ENCODE measurements around the gene FBLN7. TPM values are rescaled to one million over a fixed set of nuclear protein-coding genes. Genes with fewer than 3 reads are reported as not detected.
"Not testable (repeated sequence)": the region's sequence is repeated elsewhere in the genome, so short reads cannot be mapped to it uniquely, and the experiment has no call there.

Gene FBLN7
- total RNA-seq: 1 to 10 TPM; 7.3 to 8.4 TPM

DNA sequence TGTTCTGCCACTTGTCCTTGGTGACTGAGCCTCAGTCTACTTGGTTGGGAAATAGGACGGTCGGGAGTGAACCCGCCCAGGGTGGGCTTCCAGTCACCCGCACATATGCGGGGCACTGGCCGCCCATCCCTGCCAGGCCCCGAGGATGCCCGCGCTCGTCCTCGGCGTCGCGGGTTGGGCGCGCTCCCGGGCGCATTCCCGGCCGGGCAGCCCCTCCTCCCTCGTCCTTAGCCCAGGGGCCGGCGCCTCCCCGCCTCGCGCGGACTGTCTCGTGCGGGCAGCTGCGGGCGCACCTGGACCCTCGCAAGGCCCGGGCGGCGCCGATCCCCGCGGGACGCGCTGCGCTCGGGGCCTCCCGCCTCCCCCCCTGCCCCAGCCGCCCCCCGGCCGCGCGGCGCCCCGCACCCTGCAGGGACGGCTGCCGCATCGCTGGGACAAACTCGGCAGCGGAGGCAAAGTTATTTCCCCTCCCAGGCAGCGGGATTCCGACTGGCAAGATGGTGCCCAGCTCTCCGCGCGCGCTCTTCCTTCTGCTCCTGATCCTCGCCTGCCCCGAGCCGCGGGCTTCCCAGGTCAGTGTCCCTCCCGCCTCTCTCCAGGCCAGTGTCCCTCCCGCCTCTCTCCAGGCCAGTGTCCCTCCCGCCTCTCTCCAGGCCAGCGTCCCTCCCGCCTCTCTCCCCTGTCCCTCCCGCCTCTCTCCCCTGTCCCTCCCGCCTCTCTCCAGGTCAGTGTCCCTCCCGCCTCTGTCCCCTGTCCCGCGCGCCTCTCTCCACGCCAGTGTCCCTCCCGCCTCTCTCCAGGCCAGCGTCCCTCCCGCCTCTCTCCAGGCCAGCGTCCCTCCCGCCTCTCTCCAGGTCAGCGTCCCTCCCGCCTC lies at the start of gene FBLN7:
Gene FBLN7 (plus strand): TSS at position 227 of the 874 bp plus-strand sequence. CDS start 271 bp downstream, at position 498.
- peaks cover 7% of the 10 kb centered on the region for H3K9me3 Mint-ChIP-seq
- ChIA-PET POLR2A (interaction anchor here (1.1 to 1.5 kb wide), 2 partner anchors 16 to 116 kb away, joined by 4 to 6 read pairs; no protein-coding TSS in a partner anchor), CTCF (no interaction called here)
- H3K4me1 Mint-ChIP-seq: peaks cover 7% of the 10 kb centered on the region
- H3K4me3 Mint-ChIP-seq: peak within 1 kb of the TSS; percentile 30
- H3K27ac Mint-ChIP-seq: no peak within 1 kb of the TSS
- no peak for DNase-seq
- H3K36me3 Mint-ChIP-seq (ENCODE audit: low read depth): peaks cover 5% of the 10 kb centered on the region
- H3K27me3 Mint-ChIP-seq: peaks cover 46% of the 10 kb centered on the region

DNA sequence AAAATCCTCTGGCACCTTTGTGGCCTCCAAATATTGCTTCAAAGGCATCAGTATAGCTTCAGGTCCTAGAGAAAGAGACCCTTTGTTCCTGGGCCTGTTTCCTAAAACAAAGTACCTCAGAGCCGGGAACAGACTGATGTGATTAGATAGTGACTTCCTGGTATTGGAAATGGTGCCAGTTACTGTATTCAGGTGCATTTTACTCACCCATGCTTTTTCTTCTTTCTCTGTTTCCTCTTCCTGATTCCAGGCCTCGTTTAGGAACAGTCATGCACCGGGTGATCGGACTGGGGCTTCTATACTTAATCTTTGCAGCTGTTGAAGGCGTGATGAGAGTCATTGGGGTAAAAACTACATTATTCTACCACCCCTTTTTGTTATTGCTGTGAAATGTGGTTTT lies 48.8 kb upstream of the FBLN7 start:
- no peak overlapping the region for H3K4me3 Mint-ChIP-seq
- H3K27ac Mint-ChIP-seq: no peak overlapping the region
- no peaks in the 10 kb centered on the region for H3K27me3 Mint-ChIP-seq
- CTCF ChIA-PET: no interaction called here
- peaks cover 11% of the 10 kb centered on the region for H3K4me1 Mint-ChIP-seq
- no peaks in the 10 kb centered on the region for H3K9me3 Mint-ChIP-seq
- no peak for DNase-seq
- peaks cover 67% of the 10 kb centered on the region for H3K36me3 Mint-ChIP-seq (ENCODE audit: low read depth)
- POLR2A ChIA-PET: no interaction called here

DNA sequence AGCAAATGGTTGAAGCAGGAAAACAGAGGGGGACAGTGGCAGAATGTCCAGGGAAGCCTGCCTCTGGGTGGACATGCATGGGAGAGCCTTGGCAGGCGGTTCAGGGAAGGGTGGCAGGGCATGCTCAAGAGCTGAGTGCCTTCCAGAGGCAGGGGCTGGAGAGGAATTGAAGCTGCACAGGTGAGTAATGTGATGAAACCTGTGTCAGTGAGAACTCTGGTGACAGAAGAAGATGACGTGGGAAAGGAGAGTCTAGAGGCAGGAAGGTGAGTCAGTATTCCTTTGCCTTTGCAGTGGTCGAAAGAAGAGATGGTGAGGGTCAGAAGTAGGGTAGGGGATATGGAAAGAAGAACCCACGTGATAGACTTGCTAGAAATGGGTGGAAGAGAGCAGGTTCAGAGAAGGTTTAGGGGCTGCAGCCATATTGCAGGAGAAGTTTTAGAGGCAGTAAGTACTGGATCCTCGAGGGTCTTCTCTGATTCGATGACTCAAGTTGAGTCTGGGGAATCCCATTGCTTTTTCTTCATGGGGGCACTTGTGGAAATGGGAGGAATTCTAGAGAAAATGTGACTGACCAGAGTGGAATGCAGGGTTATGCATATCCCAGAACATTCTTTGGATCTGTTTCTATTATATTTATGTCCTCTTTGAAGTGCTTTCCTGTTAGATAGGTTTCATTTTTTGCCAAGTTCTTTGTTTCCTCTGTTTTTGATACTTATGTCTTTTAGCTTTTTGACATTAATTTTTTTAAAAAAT lies 45.7 kb upstream of the FBLN7 start:
- peaks cover 48% of the 10 kb centered on the region for H3K36me3 Mint-ChIP-seq (ENCODE audit: low read depth)
- H3K27me3 Mint-ChIP-seq: no peaks in the 10 kb centered on the region
- ChIA-PET CTCF (no interaction called here), POLR2A (interaction anchor here (1.2 kb wide), 1 partner anchor 8 kb away, joined by 3 read pairs; no protein-coding TSS in a partner anchor)
- H3K27ac Mint-ChIP-seq: no peak overlapping the region
- peaks cover 17% of the 10 kb centered on the region for H3K4me1 Mint-ChIP-seq
- DNase-seq: no peak
- H3K9me3 Mint-ChIP-seq: no peaks in the 10 kb centered on the region
- H3K4me3 Mint-ChIP-seq: no peak overlapping the region

GRCh38 chr2:112093216-112093615 lies 45.0 kb upstream of the FBLN7 start:
- Mint-ChIP-seq H3K36me3 (ENCODE audit: low read depth) (peaks cover 47% of the 10 kb centered on the region), H3K27ac (no peak overlapping the region), H3K4me1 (peaks cover 17% of the 10 kb centered on the region), H3K27me3 (no peaks in the 10 kb centered on the region), H3K9me3 (no peaks in the 10 kb centered on the region), H3K4me3 (no peak overlapping the region)
- no peak for DNase-seq
- ChIA-PET CTCF (no interaction called here), POLR2A (interaction anchor here (1.2 kb wide), 1 partner anchor 9 kb away, joined by 3 read pairs; no protein-coding TSS in a partner anchor)

- H3K4me3 Mint-ChIP-seq: no peak overlapping the region
- H3K27ac Mint-ChIP-seq: no peak overlapping the region
- H3K4me1 Mint-ChIP-seq: peaks cover 17% of the 10 kb centered on the region
- CTCF ChIA-PET: no interaction called here
- no peaks in the 10 kb centered on the region for H3K9me3 Mint-ChIP-seq
- peaks cover 42% of the 10 kb centered on the region for H3K36me3 Mint-ChIP-seq (ENCODE audit: low read depth)
- POLR2A ChIA-PET: no interaction called here
- no peak for DNase-seq
- no peaks in the 10 kb centered on the region for H3K27me3 Mint-ChIP-seq
These were observed 42.5 kb upstream of the FBLN7 start for GRCh38 chr2:112095681-112096080.

- Mint-ChIP-seq H3K36me3 (ENCODE audit: low read depth) (peaks cover 40% of the 10 kb centered on the region), H3K4me1 (peaks cover 17% of the 10 kb centered on the region), H3K4me3 (no peak overlapping the region), H3K27me3 (no peaks in the 10 kb centered on the region), H3K27ac (no peak overlapping the region), H3K9me3 (no peaks in the 10 kb centered on the region)
- ChIA-PET POLR2A (no interaction called here), CTCF (no interaction called here)
- DNase-seq: no peak
These were observed 42.1 kb upstream of the FBLN7 start for GRCh38 chr2:112096098-112096497.

- POLR2A ChIA-PET: no interaction called here
These were observed 29.9 kb upstream of the FBLN7 start for GRCh38 chr2:112108178-112108832.

GRCh38 chr2:112109278-112109677 lies 28.9 kb upstream of the FBLN7 start:
- H3K9me3 Mint-ChIP-seq: peaks cover 24% of the 10 kb centered on the region
- CTCF ChIA-PET: interaction anchor here (0.6 kb wide), 1 partner anchor 16 kb away, joined by 3 read pairs; no protein-coding TSS in a partner anchor
- POLR2A ChIA-PET: no interaction called here
- no peaks in the 10 kb centered on the region for H3K4me1 Mint-ChIP-seq
- DNase-seq: no peak
- H3K27me3 Mint-ChIP-seq: no peaks in the 10 kb centered on the region
- H3K4me3 Mint-ChIP-seq: no peak overlapping the region
- H3K27ac Mint-ChIP-seq: no peak overlapping the region
- H3K36me3 Mint-ChIP-seq (ENCODE audit: low read depth): peaks cover 73% of the 10 kb centered on the region

More at GRCh38 chr2:112108178-112108832, 29.9 kb upstream of the FBLN7 start:
- no peak overlapping the region for H3K4me3 Mint-ChIP-seq
- no peak for DNase-seq
- no peaks in the 10 kb centered on the region for H3K4me1 Mint-ChIP-seq
- peaks cover 24% of the 10 kb centered on the region for H3K9me3 Mint-ChIP-seq
- peaks cover 74% of the 10 kb centered on the region for H3K36me3 Mint-ChIP-seq (ENCODE audit: low read depth)
- no peak overlapping the region for H3K27ac Mint-ChIP-seq
- CTCF ChIA-PET: interaction anchor here (1.0 kb wide), 1 partner anchor 11 kb away, joined by 4 read pairs; no protein-coding TSS in a partner anchor
- H3K27me3 Mint-ChIP-seq: no peaks in the 10 kb centered on the region

- peaks cover 24% of the 10 kb centered on the region for H3K9me3 Mint-ChIP-seq
- no peaks in the 10 kb centered on the region for H3K27me3 Mint-ChIP-seq
- POLR2A ChIA-PET: no interaction called here
- H3K4me3 Mint-ChIP-seq: no peak overlapping the region
- no peak overlapping the region for H3K27ac Mint-ChIP-seq
- peaks cover 70% of the 10 kb centered on the region for H3K36me3 Mint-ChIP-seq (ENCODE audit: low read depth)
- CTCF ChIA-PET: interaction anchor here (1.4 kb wide), 1 partner anchor 11 kb away, joined by 4 read pairs; no protein-coding TSS in a partner anchor
- DNase-seq: no peak
- H3K4me1 Mint-ChIP-seq: no peaks in the 10 kb centered on the region
These were observed 27.2 kb upstream of the FBLN7 start for GRCh38 chr2:112110966-112111365.

GRCh38 chr2:112113354-112113753 lies 24.8 kb upstream of the FBLN7 start:
- H3K4me1 Mint-ChIP-seq, POLR2A ChIA-PET, DNase-seq, H3K27me3 Mint-ChIP-seq, CTCF ChIA-PET, H3K4me3 Mint-ChIP-seq, H3K27ac Mint-ChIP-seq: not testable (repeated sequence)
- H3K36me3 Mint-ChIP-seq (ENCODE audit: low read depth): peaks cover 65% of the 10 kb centered on the region
- peaks cover 22% of the 10 kb centered on the region for H3K9me3 Mint-ChIP-seq

DNA sequence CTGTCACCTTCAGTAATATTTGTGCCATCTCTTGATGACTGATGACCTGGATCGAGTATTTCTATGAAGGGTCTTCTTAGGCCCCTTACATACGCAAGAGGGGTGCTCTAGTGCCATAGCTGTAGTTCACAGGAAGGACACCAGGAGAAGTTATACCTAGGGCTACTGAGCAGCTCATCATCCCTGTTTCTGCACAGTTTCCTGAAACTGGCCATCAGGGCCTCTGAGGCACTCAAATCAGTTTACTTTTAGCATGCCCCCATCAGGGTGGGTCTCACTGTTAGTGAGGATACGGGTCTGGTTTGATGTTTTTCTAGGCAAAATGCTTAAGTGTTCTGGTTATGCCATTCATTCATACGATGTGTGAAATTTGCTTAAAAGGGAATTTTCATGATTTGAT lies 20.0 kb upstream of the FBLN7 start:
- no peaks in the 10 kb centered on the region for H3K27me3 Mint-ChIP-seq
- DNase-seq: no peak
- ChIA-PET CTCF (interaction anchor here (1.0 kb wide), 1 partner anchor 9 kb away, joined by 3 read pairs; no protein-coding TSS in a partner anchor), POLR2A (no interaction called here)
- peaks cover 18% of the 10 kb centered on the region for H3K36me3 Mint-ChIP-seq (ENCODE audit: low read depth)
- no peak overlapping the region for H3K4me3 Mint-ChIP-seq
- no peaks in the 10 kb centered on the region for H3K9me3 Mint-ChIP-seq
- no peaks in the 10 kb centered on the region for H3K4me1 Mint-ChIP-seq
- H3K27ac Mint-ChIP-seq: no peak overlapping the region

DNA sequence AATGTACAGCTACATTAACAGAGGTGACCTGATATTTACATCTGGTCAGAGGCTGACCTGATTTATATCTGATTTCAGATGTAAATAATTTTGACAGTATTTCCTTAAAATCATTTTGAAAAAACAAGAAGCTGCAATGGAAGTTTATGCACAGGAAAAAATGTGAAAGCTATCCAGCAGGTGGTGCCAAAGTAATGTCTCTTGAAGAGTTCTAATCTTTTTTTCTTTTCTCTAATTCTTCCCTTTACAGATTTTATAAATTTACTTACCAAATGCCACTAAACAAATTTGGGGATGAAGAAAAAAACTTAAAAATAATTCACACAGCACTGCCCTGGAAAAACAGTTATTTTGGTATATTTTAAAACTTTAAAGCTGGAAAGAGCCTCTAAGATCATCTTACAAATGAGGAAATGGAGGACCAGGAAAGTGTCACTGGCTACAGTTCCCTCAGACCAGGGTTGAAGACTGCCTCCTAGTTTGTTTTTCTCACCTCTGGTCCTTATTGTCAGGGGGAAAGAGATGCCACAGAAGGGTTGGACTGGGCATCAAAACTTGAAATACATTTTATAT lies 16.4 kb upstream of the FBLN7 start:
- Mint-ChIP-seq H3K27ac (no peak overlapping the region), H3K9me3 (no peaks in the 10 kb centered on the region), H3K4me3 (no peak overlapping the region), H3K4me1 (no peaks in the 10 kb centered on the region), H3K27me3 (no peaks in the 10 kb centered on the region), H3K36me3 (ENCODE audit: low read depth) (peaks cover 19% of the 10 kb centered on the region)
- ChIA-PET POLR2A (interaction anchor here (1.1 to 1.8 kb wide), 2 partner anchors 34 to 60 kb away, joined by 5 to 6 read pairs; no protein-coding TSS in a partner anchor), CTCF (interaction anchor here (0.9 to 2.5 kb wide), 13 partner anchors 10 to 312 kb away, joined by 3 to 9 read pairs (median 4); partner anchors contain the start of gene RGPD8)
- peak; percentile 40 for DNase-seq

Measured in activated CD4-positive, alpha-beta memory T cell treated with anti-CD3 and anti-CD28 coated beads, Interleukin-2, amount 10 ng/mL, durations not matched to agents 7 days and 5 days (primary cell).